ENCODE results near the gene MOB2.

The MOB2 gene

GRCh38 chr11:1488575-1489180 is 2.1 kb upstream of the MOB2 start:
- Histone ChIP-seq H3K27ac (ENCODE audit: low read depth, low read length) (no peak overlapping the region), H3K27me3 (ENCODE audit: low read length) (no peaks in the 10 kb centered on the region), H3K9me2 (replicated peaks; ENCODE audit: insufficient read depth, low read length) (no peaks in the 10 kb centered on the region), H3K79me2 (ENCODE audit: insufficient read depth, low read length) (peaks cover 33% of the 10 kb centered on the region), H3K4me3 (ENCODE audit: insufficient read depth, low read length, poor library complexity, severe bottlenecking) (no peak overlapping the region), H3K4me2 (ENCODE audit: low read depth, low read length, poor library complexity, severe bottlenecking) (no peak overlapping the region), H3K9me3 (ENCODE audit: insufficient read depth, low read length) (no peaks in the 10 kb centered on the region), H2AFZ (ENCODE audit: low read depth, low read length, severe bottlenecking) (no peak overlapping the region), H3F3A (ENCODE audit: insufficient read depth) (no peaks in the 10 kb centered on the region), H4K20me1 (ENCODE audit: low read depth, low read length) (peaks cover 9% of the 10 kb centered on the region; the same call in 1 of the 2 replicates), H3K9ac (ENCODE audit: low read length) (no peak overlapping the region), H3K36me3 (ENCODE audit: low read length) (no peaks in the 10 kb centered on the region)
- TF ChIP-seq EZH2phosphoT487 (conservative IDR thresholded peaks at IDR 0.05; ENCODE audit: low read length), result no peak
- TF ChIP-seq CTCF (IDR thresholded peaks at IDR 0.05; ENCODE audit: insufficient read depth, low read length, poor library complexity, severe bottlenecking), result no peak

DNA sequence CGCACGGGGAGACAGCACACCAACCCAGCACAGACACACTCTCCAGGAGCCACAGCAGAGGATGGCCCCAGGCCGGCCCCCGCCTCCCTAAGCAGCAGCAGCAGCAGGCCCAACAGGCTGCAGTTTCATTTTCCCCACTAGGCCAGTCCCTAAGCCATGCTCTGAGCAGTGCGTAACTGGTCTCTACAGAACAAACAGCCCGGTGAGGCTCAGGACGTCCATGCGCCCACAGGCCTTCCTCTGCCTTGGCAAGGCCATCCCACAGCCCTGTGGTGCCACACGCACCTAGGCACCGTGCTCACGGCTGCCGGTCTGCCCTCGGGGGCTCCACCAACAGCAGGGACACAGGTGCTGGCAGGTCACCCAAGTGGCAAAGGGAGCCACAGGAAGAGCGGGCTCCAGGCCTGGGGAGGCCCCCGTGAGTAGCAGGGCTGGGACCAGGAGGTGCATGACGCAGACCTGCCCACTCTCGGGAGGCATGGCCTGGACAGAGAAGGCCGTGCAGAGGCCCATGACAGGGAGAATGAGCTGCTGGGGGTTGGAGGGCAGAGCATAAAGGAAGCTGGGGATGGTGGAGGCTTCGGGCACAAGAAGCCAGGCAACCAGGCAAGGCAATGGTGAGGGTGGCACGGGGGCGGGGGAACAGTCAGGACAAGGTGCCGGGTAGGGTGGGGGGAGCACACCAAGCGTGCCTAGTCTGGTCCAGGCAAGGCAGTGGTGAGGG is 1.4 kb upstream of the MOB2 start:
- no peaks in the 10 kb centered on the region for H3K9me2 ChIP-seq (replicated peaks; ENCODE audit: insufficient read depth, low read length)
- H3K27me3 ChIP-seq (ENCODE audit: low read length), result no peaks in the 10 kb centered on the region
- no peak overlapping the region for H3K27ac ChIP-seq (ENCODE audit: low read depth, low read length)
- peaks cover 3% of the 10 kb centered on the region; the same call in 1 of the 2 replicates for H4K20me1 ChIP-seq (ENCODE audit: low read depth, low read length)
- H3K9ac ChIP-seq (ENCODE audit: low read length), result no peak overlapping the region
- no peak overlapping the region for H3K4me2 ChIP-seq (ENCODE audit: low read depth, low read length, poor library complexity, severe bottlenecking)
- no peak overlapping the region for H2AFZ ChIP-seq (ENCODE audit: low read depth, low read length, severe bottlenecking)
- H3K36me3 ChIP-seq (ENCODE audit: low read length), result no peaks in the 10 kb centered on the region
- peaks cover 29% of the 10 kb centered on the region for H3K79me2 ChIP-seq (ENCODE audit: insufficient read depth, low read length)
- TF ChIP-seq EZH2phosphoT487 (conservative IDR thresholded peaks at IDR 0.05; ENCODE audit: low read length), result no peak
- TF ChIP-seq CTCF (IDR thresholded peaks at IDR 0.05; ENCODE audit: insufficient read depth, low read length, poor library complexity, severe bottlenecking), result no peak
- no peak overlapping the region for H3K4me3 ChIP-seq (ENCODE audit: insufficient read depth, low read length, poor library complexity, severe bottlenecking)
- H3K9me3 ChIP-seq (ENCODE audit: insufficient read depth, low read length), result no peaks in the 10 kb centered on the region
- no peaks in the 10 kb centered on the region for H3F3A ChIP-seq (ENCODE audit: insufficient read depth)

DNA sequence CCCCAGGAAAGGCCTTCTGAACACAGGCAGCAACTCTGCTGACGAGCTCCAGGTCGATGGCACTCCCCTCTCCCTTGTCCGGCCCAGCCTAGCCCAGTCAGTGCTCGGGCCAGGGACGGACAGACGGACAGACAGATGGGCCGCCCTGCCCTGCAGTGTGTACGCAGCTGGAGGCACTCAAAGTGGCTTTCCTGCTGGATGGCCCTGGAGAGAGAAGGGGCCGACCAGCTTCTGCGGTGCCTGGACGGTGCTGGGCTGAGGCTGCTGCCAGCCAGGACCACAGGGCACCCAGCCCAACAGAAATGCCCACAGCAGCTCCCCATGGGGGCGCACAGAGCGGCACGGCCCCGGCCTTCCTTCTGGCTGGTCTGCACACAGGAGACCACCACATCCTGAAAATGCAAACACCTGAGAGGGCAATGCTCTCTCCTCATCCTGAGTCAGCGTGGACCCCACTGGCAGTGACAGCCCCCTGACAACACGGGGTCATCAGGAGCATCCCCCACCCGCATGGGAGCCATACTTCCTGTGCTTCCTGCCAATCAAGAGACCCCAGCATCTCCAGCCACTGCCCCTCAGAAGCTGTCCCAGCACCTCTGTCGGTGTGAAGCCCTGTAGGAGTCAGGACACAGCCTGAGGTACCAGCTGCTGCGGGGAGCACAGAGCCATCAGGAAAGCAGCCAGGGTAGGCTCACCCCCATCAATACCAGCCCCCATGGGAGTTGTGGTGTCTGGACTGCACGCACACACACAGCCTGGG is 692 bp upstream of the MOB2 start:
- no peaks in the 10 kb centered on the region for H3K9me3 ChIP-seq (ENCODE audit: insufficient read depth, low read length)
- no peak overlapping the region for H3K27ac ChIP-seq (ENCODE audit: low read depth, low read length)
- no peak overlapping the region for H2AFZ ChIP-seq (ENCODE audit: low read depth, low read length, severe bottlenecking)
- TF ChIP-seq CTCF (IDR thresholded peaks at IDR 0.05; ENCODE audit: insufficient read depth, low read length, poor library complexity, severe bottlenecking), result no peak
- peaks cover 25% of the 10 kb centered on the region for H3K79me2 ChIP-seq (ENCODE audit: insufficient read depth, low read length)
- H3F3A ChIP-seq (ENCODE audit: insufficient read depth), result no peaks in the 10 kb centered on the region
- H4K20me1 ChIP-seq (ENCODE audit: low read depth, low read length), result peaks cover 3% of the 10 kb centered on the region; the same call in 1 of the 2 replicates
- H3K9me2 ChIP-seq (replicated peaks; ENCODE audit: insufficient read depth, low read length), result no peaks in the 10 kb centered on the region
- H3K4me2 ChIP-seq (ENCODE audit: low read depth, low read length, poor library complexity, severe bottlenecking), result no peak overlapping the region
- H3K27me3 ChIP-seq (ENCODE audit: low read length), result no peaks in the 10 kb centered on the region
- H3K9ac ChIP-seq (ENCODE audit: low read length), result no peak overlapping the region
- no peaks in the 10 kb centered on the region for H3K36me3 ChIP-seq (ENCODE audit: low read length)
- H3K4me3 ChIP-seq (ENCODE audit: insufficient read depth, low read length, poor library complexity, severe bottlenecking), result no peak overlapping the region
